Measurements from ENCODE around the gene FHAD1. TPM values are rescaled to one million over a fixed set of nuclear protein-coding genes. Genes with fewer than 3 reads are reported as not detected.

Gene FHAD1
- total and polyA plus RNA-seq, 9 of the 15 experiments (the other 6 are each of a cell fraction or from before 2014, with no cell fraction given): 0.32 to 2.1 (median 1.5) TPM; not detected in 1

GRCh38 chr1:15358565-15359133 is 111.6 kb downstream of the FHAD1 start (continued):
- TF ChIP-seq ZNF239 (CRISPR knock-in tag; IDR thresholded peaks at IDR 0.05): no peak
- TF ChIP-seq SMARCA4 (IDR thresholded peaks at IDR 0.05): peak; percentile 74
- no peak for TF ChIP-seq MED1 (CRISPR knock-in tag; IDR thresholded peaks at IDR 0.05; ENCODE audit: borderline replicate concordance)
- TF ChIP-seq TFE3 (CRISPR knock-in tag; IDR thresholded peaks at IDR 0.05): no peak
- TF ChIP-seq ZNF311 (CRISPR knock-in tag; IDR thresholded peaks at IDR 0.05): no peak
- TF ChIP-seq TRIM24 (IDR thresholded peaks at IDR 0.05): peak; percentile 62 to 64
- no peak for TF ChIP-seq PCBP2 (IDR thresholded peaks at IDR 0.05; ENCODE audit: low read depth, low read length, poor library complexity, severe bottlenecking)
- TF ChIP-seq PHTF2 (CRISPR knock-in tag; IDR thresholded peaks at IDR 0.05): no peak
- TF ChIP-seq FUS (optimal IDR thresholded peaks at IDR 0.05; ENCODE audit: low read depth, low read length): no peak
- peak; percentile 65 for TF ChIP-seq EGR1 (conservative IDR thresholded peaks at IDR 0.05)
- no peak for TF ChIP-seq HDGF (IDR thresholded peaks at IDR 0.05)
- no peak for TF ChIP-seq EWSR1 (IDR thresholded peaks at IDR 0.05; ENCODE audit: borderline replicate concordance, low read depth, partially characterized antibody)
- 0 out of 2 replicates have a peak, but pooled peaks have one; percentile 33 for TF ChIP-seq MYC (IDR thresholded peaks at IDR 0.05; ENCODE audit: low read depth, low read length)
- TF ChIP-seq MYC (CRISPR knock-in tag; IDR thresholded peaks at IDR 0.05; ENCODE audit: borderline replicate concordance, low read depth): no peak
- TF ChIP-seq NR2F6 (CRISPR knock-in tag; IDR thresholded peaks at IDR 0.05): no peak
- no peak for TF ChIP-seq ZKSCAN3 (CRISPR knock-in tag; IDR thresholded peaks at IDR 0.05)
- no peak for TF ChIP-seq SMC3 (conservative IDR thresholded peaks at IDR 0.05; ENCODE audit: insufficient read depth, low read depth, low read length)
- no peak for TF ChIP-seq MAFG (tag; conservative IDR thresholded peaks at IDR 0.05)
- peak; percentile 32; the same call in 1 of the 2 replicates for TF ChIP-seq CBFA2T3 (IDR thresholded peaks at IDR 0.05)
- no peak for TF ChIP-seq GABPA (tag; conservative IDR thresholded peaks at IDR 0.05; ENCODE audit: low read depth)
- TF ChIP-seq KLF6 (CRISPR knock-in tag; IDR thresholded peaks at IDR 0.05; ENCODE audit: borderline replicate concordance): 0 out of 2 replicates have a peak, but pooled peaks have one; percentile 19
- TF ChIP-seq TCF7L2 (IDR thresholded peaks at IDR 0.05; ENCODE audit: low read depth, low read length): no peak
- TF ChIP-seq, protein P1, sequence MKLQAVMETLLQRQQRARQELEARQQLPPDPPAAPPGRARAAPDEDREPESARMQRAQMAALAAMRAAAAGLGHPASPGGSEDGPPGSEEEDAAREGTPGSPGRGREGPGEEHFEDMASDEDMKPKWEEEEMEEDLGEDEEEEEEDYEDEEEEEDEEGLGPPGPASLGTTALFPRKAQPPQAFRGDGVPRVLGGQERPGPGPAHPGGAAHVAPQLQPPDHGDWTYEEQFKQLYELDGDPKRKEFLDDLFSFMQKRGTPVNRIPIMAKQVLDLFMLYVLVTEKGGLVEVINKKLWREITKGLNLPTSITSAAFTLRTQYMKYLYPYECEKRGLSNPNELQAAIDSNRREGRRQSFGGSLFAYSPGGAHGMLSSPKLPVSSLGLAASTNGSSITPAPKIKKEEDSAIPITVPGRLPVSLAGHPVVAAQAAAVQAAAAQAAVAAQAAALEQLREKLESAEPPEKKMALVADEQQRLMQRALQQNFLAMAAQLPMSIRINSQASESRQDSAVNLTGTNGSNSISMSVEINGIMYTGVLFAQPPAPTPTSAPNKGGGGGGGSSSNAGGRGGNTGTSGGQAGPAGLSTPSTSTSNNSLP (IDR thresholded peaks at IDR 0.05; ENCODE audit: borderline replicate concordance, low read depth, low read length): no peak
- TF ChIP-seq ZSCAN32 (CRISPR knock-in tag; IDR thresholded peaks at IDR 0.05): no peak
- no peak for TF ChIP-seq YBX1 (IDR thresholded peaks at IDR 0.05)
- no peak for TF ChIP-seq SIRT6 (IDR thresholded peaks at IDR 0.05; ENCODE audit: low read depth, low read length)
- no peak for TF ChIP-seq MECOM (CRISPR knock-in tag; IDR thresholded peaks at IDR 0.05)
- no peak for TF ChIP-seq NR4A1 (CRISPR knock-in tag; IDR thresholded peaks at IDR 0.05)
- no peak for TF ChIP-seq NR4A1 (tag; IDR thresholded peaks at IDR 0.05)
- TF ChIP-seq POLR3G (IDR thresholded peaks at IDR 0.05; ENCODE audit: extremely low read depth, insufficient read length, insufficient replicate concordance): no peak
- 0 out of 2 replicates have a peak, but pooled peaks have one; percentile 13 for TF ChIP-seq ATF7 (IDR thresholded peaks at IDR 0.05)

Data from K562 (cell line).